IPS-18a (cell line): Measurements from ENCODE around the gene MAGI3.

Experiments
- H3K27ac ChIP-seq: one replicate; pipeline ENCODE4 v1.5.1; 2013; ENCODE audit warnings: low read length
- H3K27me3 ChIP-seq: one replicate; pipeline ENCODE4 v1.6.1; 2013; ENCODE audit warnings: mild to moderate bottlenecking, low read length; ENCODE audit not compliant: control insufficient read depth, insufficient read depth
- H3K36me3 ChIP-seq: one replicate; pipeline ENCODE4 v1.6.1; 2013; ENCODE audit warnings: low read depth, low read length; ENCODE audit not compliant: control insufficient read depth
- H3K4me1 ChIP-seq: one replicate; pipeline ENCODE4 v1.6.1; 2013; ENCODE audit warnings: low read depth, low read length; ENCODE audit not compliant: control insufficient read depth
- H3K4me3 ChIP-seq: one replicate; pipeline ENCODE4 v1.5.1; 2013; ENCODE audit warnings: low read length
- H3K9ac ChIP-seq: one replicate; pipeline ENCODE4 v1.6.1; 2013; ENCODE audit warnings: mild to moderate bottlenecking, low read length, moderate library complexity
- H3K9me3 ChIP-seq: one replicate; pipeline ENCODE4 v1.6.1; 2013; ENCODE audit warnings: low read depth, low read length; ENCODE audit not compliant: control insufficient read depth

MAGI3 gene

GRCh38 chr1:113533061-113533460 is 142.7 kb downstream of the MAGI3 start:
- no peak overlapping the region for H3K27ac ChIP-seq

GRCh38 chr1:113534130-113534817 is 144.0 kb downstream of the MAGI3 start:
- Histone ChIP-seq H3K36me3 (no peaks in the 10 kb centered on the region), H3K9ac (no peak overlapping the region), H3K27me3 (no peaks in the 10 kb centered on the region), H3K27ac (no peak overlapping the region), H3K4me3 (no peak overlapping the region), H3K4me1 (no peaks in the 10 kb centered on the region), H3K9me3 (no peaks in the 10 kb centered on the region)

More at GRCh38 chr1:113533061-113533460, 142.7 kb downstream of the MAGI3 start:
- H3K4me3 ChIP-seq = no peak overlapping the region
- no peaks in the 10 kb centered on the region for H3K36me3 ChIP-seq
- H3K9ac ChIP-seq = no peak overlapping the region
- H3K9me3 ChIP-seq = no peaks in the 10 kb centered on the region
- no peaks in the 10 kb centered on the region for H3K4me1 ChIP-seq
- H3K27me3 ChIP-seq = no peaks in the 10 kb centered on the region

GRCh38 chr1:113534875-113535274 is 144.6 kb downstream of the MAGI3 start:
- Histone ChIP-seq H3K9ac (no peak overlapping the region), H3K36me3 (no peaks in the 10 kb centered on the region), H3K27me3 (no peaks in the 10 kb centered on the region), H3K27ac (no peak overlapping the region), H3K4me1 (no peaks in the 10 kb centered on the region), H3K4me3 (no peak overlapping the region), H3K9me3 (no peaks in the 10 kb centered on the region)

GRCh38 chr1:113536182-113536780 is 146.0 kb downstream of the MAGI3 start:
- H3K4me3 ChIP-seq = no peak overlapping the region
- no peaks in the 10 kb centered on the region for H3K9me3 ChIP-seq
- no peak overlapping the region for H3K27ac ChIP-seq
- no peak overlapping the region for H3K9ac ChIP-seq
- H3K4me1 ChIP-seq = no peaks in the 10 kb centered on the region
- no peaks in the 10 kb centered on the region for H3K27me3 ChIP-seq
- no peaks in the 10 kb centered on the region for H3K36me3 ChIP-seq

GRCh38 chr1:113538225-113538624 is 147.9 kb downstream of the MAGI3 start:
- no peaks in the 10 kb centered on the region for H3K27me3 ChIP-seq
- no peaks in the 10 kb centered on the region for H3K9me3 ChIP-seq
- H3K9ac ChIP-seq = no peak overlapping the region
- no peaks in the 10 kb centered on the region for H3K36me3 ChIP-seq
- no peak overlapping the region for H3K4me3 ChIP-seq
- no peaks in the 10 kb centered on the region for H3K4me1 ChIP-seq
- no peak overlapping the region for H3K27ac ChIP-seq

- Histone ChIP-seq H3K36me3 (no peaks in the 10 kb centered on the region), H3K4me3 (no peak overlapping the region), H3K27me3 (no peaks in the 10 kb centered on the region), H3K27ac (no peak overlapping the region), H3K9me3 (no peaks in the 10 kb centered on the region), H3K9ac (no peak overlapping the region), H3K4me1 (no peaks in the 10 kb centered on the region)
Observed at GRCh38 chr1:113540335-113540734, 150.0 kb downstream of the MAGI3 start.

- H3K9ac ChIP-seq = no peak overlapping the region
- no peaks in the 10 kb centered on the region for H3K9me3 ChIP-seq
- H3K4me1 ChIP-seq = no peaks in the 10 kb centered on the region
- H3K27me3 ChIP-seq = no peaks in the 10 kb centered on the region
- no peaks in the 10 kb centered on the region for H3K36me3 ChIP-seq
- H3K27ac ChIP-seq = no peak overlapping the region
- no peak overlapping the region for H3K4me3 ChIP-seq
Observed at GRCh38 chr1:113541106-113541505, 150.8 kb downstream of the MAGI3 start.

- Histone ChIP-seq H3K27ac (no peak overlapping the region), H3K27me3 (no peaks in the 10 kb centered on the region), H3K9me3 (no peaks in the 10 kb centered on the region), H3K9ac (no peak overlapping the region), H3K4me1 (no peaks in the 10 kb centered on the region), H3K36me3 (no peaks in the 10 kb centered on the region), H3K4me3 (no peak overlapping the region)
Observed at GRCh38 chr1:113542221-113542701, 151.9 kb downstream of the MAGI3 start.

- Histone ChIP-seq H3K4me3 (no peak overlapping the region), H3K9me3 (no peaks in the 10 kb centered on the region), H3K27ac (no peak overlapping the region), H3K9ac (no peak overlapping the region), H3K4me1 (peaks cover 4% of the 10 kb centered on the region), H3K27me3 (no peaks in the 10 kb centered on the region), H3K36me3 (no peaks in the 10 kb centered on the region)
Observed at GRCh38 chr1:113543110-113543509, 152.8 kb downstream of the MAGI3 start.

GRCh38 chr1:113545210-113545609 is 154.9 kb downstream of the MAGI3 start:
- H3K9ac ChIP-seq = no peak overlapping the region
- no peak overlapping the region for H3K27ac ChIP-seq
- H3K4me3 ChIP-seq = no peak overlapping the region
- H3K36me3 ChIP-seq = no peaks in the 10 kb centered on the region
- H3K27me3 ChIP-seq = no peaks in the 10 kb centered on the region
- H3K4me1 ChIP-seq = peaks cover 4% of the 10 kb centered on the region
- H3K9me3 ChIP-seq = no peaks in the 10 kb centered on the region

GRCh38 chr1:113545626-113546025 is 155.3 kb downstream of the MAGI3 start:
- H3K27ac ChIP-seq = no peak overlapping the region
- H3K36me3 ChIP-seq = no peaks in the 10 kb centered on the region
- no peaks in the 10 kb centered on the region for H3K27me3 ChIP-seq
- H3K9ac ChIP-seq = no peak overlapping the region
- H3K9me3 ChIP-seq = no peaks in the 10 kb centered on the region
- no peak overlapping the region for H3K4me3 ChIP-seq
- H3K4me1 ChIP-seq = peaks cover 4% of the 10 kb centered on the region

- H3K36me3 ChIP-seq = no peaks in the 10 kb centered on the region
- H3K4me3 ChIP-seq = no peak overlapping the region
- H3K27ac ChIP-seq = no peak overlapping the region
- H3K4me1 ChIP-seq = peaks cover 9% of the 10 kb centered on the region
- no peaks in the 10 kb centered on the region for H3K27me3 ChIP-seq
- no peaks in the 10 kb centered on the region for H3K9me3 ChIP-seq
- H3K9ac ChIP-seq = no peak overlapping the region
Observed at GRCh38 chr1:113551728-113552127, 161.4 kb downstream of the MAGI3 start.
